ENCODE measurements around the gene PM20D1.
"Not testable (repeated sequence)": the region's sequence is repeated elsewhere in the genome, so short reads cannot be mapped to it uniquely, and the experiment has no call there.

The PM20D1 gene

DNA sequence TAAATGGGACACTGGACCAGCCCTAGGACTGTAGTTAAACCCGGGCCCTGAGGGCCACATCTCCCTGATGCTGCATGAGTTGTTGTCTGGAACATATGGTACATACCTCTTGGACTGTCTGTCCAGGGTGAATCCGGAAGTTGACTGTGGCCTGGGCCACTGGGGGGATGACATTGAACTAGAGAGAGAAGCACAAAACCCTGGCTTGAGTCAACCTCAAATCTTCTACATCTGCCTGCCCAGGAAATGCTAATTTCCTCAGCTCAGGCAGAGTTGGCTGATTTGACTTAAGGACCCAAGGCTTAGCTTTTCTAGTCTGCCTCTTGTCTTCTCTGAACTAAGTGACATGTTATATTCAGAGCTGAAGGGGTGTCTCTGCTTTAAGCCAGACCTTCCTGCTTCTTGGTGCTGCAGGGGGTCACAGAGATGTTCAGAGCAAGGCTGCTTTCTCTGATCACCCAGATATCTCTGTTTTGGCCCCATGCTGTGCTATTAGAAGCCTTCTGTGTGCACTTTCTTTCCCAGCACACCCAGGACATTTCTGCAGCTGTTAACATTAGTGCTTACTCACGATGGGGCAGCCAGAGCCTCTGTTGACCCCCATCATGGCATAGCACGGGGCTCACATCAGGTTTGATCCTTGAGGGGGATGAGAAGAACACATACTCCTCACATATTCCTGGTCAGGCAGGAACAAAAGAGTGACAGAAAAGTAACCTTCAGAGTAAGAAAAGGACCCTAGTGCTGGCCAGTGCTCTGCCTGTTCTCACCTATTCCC is 9.6 kb downstream of the PM20D1 start:
- DNase-seq = no peak

DNA sequence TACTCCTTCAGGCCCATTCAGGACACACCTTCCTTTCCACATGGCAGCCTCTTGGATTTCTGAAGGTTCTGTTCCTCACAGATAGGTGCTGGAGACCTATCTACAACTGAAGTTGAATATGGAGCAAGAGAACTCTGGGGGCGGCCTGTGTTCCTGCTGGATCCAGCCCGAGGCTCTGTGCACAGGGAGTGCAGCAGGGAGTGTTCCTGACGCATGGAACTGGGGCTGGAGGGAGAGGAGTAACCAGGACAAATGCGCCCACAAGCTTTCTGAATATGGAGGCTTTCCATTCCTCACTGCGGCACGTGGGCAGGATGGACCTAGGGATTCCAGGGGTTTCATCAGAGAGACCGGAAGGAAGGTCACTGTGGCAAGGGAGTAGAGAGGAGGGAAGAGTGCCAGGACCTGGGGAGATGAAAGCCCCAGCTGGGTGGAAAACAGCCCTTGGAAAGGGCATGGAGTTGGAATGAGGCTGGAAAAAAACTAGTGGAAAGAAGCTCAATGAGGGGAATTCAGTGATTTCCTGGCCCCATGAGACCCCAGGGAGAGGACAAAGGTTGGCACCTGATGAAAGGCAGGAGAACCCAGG is 12.5 kb downstream of the PM20D1 start:
- no peak for DNase-seq

DNA sequence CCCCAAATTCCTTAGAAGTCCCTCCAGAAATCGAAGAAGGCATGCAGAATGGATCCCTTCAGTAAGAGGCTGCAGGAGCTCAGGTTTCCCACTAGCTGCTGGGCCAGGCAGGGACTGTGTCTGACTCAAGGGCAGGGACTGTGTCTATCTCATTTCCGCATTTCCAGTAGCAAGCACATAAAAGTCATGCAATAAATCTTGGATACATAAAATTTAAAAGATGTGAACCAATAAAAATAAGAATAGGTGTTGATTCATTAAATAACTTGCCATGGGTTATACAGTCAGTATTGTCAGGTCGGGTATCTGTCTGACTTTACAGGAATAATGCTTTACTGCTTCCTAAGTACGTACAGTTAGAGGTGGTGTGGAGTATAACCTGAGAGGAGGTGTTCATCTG is 15.2 kb downstream of the PM20D1 start:
- DNase-seq = no peak

DNA sequence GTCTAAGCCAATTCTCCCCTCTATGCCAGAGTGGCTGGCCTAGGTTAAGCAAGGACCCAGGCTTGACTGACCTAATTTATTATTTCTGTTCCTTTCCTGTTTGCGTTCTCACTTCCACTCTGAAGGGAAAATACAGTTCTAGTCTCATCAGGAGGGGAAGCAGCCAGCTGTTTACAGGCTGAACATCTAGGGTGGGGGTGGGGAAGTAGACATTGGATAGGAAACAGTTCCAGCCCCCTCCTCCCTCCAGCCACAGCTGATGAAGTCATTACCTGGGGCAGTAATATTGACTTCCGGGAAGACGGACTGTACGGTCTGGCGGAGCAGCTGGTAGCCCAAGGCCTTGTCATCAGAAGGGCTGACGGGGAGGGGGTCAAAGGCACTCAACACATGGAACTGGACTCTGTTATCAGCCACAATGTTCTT is 17.6 kb downstream of the PM20D1 start:
- DNase-seq = no peak

DNA sequence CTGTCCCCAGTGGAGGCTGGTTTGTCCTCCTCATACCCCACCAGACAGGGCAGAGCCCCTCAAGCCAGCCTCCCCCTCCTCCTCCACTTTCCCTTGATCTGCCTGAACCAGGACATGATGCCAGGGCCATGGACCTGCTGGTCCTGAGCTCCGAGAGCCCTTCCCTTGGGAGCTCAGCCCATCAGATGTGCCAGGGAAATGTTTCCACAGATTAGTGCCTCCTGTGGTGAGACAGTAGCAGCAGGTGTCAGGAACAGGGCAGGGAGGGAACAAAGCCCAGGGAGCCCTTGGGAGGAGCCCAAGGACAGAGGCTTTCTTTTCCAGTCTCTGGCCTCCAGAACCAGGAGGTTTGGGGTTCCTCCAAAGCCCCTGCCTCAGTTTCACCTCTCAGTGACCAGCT is 22.3 kb downstream of the PM20D1 start:
- no peak for DNase-seq

DNA sequence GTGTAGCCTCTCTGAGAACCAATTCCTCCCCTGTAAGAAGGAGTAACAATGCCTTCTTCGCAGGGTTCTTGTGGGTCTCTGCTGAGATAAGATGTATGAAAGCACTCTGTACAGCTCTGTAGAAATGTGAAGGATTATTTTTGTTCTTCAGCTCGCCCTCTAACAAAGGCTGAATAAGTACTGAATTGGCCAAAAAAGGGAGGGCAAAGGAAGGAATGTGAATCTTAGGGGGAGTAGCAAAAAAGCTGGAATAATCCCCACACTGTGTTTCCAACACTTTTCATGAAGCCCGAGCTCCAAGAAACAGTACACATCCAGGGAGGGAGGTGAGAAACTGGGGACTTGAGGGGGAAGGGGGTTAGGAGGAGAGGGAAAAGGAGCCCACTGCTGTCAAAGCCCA is 22.9 kb downstream of the PM20D1 start:
- DNase-seq = no peak

DNA sequence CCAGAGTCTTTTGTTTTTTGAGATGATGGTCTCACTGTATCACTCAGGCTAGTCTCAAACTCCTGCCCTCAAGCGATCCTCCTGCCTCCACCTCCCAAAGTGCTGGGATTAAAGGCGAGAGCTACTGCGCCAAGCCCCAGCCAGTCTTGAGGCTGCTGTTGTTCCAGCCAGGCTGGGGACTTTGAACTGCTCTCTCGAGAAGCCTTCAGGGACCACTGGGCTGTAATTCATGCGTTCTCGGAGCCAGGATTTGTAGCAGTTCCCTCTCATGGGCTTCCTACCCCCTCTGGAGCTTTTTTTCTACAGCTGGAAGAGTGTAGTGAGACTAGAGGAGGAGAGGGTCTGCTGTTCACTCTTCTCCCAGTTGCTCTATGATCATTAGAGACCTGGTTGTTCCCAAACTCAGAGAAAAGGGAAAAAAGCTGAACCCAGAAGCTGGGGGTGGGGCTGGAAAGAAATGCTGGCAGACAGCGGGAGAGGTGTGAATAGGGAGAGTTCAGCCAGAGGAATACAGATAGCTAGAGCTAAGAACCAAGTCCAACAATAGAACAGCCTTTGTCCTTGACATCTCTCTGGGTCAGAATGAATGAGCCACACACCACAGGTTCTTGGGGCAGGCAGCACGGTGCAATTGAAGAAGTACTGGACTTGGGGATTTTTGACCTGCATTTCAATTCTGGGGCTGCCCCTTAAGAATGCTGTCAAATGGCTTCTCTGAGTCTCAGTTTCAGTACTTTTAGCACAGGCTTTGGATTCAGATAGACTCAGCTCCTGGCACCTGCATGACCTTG is 23.7 kb downstream of the PM20D1 start:
- DNase-seq = no peak

DNA sequence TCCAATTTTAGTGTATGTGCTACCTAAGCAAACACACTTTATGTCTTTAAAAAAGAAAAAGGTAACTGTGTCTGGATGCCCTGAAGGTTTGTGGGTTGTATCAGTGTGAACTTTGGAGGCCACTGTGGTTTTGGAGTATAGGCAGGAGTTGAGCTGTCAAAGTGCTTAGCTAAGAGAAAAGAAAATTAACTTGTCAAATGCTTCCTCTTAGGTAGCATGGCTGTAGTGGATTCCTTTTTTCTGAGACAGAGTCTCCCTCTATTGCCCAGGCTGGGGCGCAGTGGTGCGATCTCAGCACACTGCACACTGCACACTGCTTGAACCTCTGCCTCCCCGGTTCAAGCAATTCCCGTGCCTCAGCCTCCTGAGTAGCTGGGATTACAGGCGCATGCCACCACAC is 25.8 kb downstream of the PM20D1 start:
- no peak for DNase-seq

DNA sequence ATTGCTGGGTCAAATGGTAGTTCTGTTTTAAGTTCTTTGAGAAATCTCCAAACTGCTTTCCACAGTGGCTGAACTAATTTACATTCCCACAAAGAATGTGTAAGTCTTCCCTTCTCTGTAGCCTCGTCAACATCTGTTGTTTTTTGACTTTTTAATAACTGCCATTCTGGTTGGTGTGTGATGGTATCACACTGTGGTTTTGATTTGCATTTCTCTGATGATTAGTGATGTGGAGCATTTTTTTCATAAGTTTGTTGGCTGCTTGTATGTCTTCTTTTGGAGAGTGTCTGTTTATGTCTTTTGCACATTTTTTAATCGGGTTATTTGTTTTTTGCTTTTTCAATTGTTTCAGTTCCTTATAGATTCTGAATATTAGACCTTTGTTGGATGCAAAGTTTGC is 26.7 kb downstream of the PM20D1 start:
- DNase-seq = not testable (repeated sequence)

DNA sequence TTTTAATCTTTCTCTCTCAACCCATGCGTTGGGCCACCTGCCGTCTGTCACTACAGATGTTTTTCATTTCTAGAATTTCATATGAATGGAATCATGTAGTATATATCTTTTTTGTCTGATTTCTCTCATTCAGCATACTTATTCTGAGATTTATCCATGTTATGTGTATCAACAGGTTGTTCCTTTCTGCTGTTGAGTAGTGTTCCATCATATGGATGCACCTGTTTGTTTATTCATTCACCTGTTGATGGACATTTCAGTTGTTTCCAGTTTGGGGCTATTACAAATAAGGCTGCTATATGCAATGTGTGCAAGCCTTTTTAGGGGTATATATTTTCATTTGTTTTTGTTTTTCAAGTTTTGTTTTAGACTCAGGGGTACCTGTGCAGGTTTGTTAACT is 27.5 kb downstream of the PM20D1 start:
- no peak for DNase-seq

DNA sequence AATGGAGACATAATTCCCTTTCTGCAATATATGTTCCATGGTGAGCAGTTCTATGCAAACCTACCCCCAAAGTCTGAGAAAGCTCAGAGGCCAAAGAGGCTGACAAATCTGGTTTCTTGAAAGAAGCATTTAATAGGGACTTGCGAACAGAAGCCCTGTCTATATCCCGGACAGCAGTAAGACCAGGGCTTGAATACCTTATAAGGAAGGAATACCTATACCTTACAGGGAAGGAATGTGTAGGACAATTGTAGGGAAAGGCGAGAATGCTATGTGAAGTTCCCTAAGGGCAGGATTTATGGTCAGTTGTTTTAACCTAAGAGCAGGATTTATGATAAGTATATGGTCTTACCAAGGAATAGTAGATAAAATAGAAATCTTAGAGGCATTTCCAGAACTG is 31.9 kb downstream of the PM20D1 start:
- no peak for DNase-seq

DNA sequence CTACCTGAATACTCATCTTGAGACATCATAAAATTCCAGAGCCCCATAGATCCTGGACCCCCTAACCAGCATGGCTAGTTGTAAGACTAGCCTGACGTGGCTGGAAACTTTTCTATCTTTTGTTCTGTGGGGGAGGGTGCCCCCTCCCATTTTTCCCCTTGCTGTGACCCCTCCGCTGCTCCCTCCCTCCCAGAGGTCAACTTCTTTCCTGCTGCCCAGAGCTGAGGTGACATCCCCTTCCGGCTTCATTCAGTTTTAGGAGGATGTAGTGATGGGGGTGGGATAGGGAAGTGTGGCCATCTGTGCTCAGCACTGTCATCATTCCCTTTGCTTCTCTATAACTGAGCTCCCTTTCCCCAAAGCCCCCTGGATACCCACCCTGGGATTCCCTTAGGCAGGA is 32.6 kb downstream of the PM20D1 start:
- DNase-seq = no peak

DNA sequence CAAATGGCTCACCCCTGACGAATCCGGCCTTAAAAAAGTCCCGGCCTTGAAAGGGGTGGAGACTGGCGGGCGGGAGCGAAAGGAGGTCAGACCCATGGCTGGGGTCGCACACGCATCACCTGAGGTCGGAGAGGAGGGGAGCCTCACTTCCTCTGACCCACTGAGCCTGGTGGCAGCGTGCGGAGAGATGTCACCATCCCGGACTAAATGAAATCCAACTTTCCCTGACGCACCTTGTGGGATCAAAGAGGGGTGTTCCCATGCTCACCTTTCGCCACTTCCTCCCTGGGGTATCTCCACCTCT is 36.2 kb downstream of the PM20D1 start:
- DNase-seq = no peak

DNA sequence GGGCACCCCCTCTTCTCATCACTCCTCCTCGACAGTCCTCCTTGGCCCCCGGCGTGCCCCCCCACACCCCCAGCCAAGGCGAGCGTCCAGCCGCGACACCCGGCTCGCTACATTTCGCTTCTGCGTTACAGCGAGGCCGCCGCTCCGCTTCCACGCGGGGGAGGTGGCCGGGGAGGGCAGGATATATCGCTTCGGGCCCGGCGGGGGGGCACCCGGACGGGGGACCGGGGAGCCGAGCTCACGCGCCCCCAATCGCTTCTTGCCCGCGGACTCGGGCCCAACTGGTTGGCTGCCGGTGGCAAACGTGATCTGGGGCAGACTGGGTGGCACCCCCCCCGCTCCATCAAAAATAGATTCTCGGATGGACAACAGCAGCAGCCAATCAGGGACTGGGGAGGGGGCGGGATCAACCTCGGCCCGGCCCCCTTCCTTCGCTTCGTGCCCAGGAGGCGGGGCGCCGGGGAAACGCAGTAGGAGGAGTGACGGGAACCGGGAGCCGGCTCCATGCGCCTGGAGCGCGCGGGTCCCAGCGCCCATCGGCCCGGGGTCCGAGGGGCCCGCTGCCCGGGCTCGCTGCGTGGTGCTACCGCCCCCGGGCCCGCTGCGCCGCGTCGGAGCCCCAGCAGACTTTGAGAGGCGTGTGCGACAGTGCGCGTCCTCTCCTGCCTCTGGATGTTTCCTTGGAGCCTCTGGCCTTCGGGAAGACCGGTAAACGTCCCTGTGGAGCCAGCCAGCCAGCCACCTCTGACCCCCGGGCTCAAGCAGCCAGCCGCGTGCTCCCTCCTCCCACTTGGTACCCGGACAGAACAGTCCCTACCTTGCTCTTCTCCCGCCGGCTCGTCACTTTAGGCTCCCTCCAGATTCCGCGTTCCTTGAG is 36.8 kb downstream of the PM20D1 start, which contains the start of gene SLC41A1:
Gene SLC41A1 (minus strand): TSS at position 321 of the 877 bp plus-strand sequence. CDS start 2,757 bp downstream, outside the sequence.
- peak; percentile 90 for DNase-seq

DNA sequence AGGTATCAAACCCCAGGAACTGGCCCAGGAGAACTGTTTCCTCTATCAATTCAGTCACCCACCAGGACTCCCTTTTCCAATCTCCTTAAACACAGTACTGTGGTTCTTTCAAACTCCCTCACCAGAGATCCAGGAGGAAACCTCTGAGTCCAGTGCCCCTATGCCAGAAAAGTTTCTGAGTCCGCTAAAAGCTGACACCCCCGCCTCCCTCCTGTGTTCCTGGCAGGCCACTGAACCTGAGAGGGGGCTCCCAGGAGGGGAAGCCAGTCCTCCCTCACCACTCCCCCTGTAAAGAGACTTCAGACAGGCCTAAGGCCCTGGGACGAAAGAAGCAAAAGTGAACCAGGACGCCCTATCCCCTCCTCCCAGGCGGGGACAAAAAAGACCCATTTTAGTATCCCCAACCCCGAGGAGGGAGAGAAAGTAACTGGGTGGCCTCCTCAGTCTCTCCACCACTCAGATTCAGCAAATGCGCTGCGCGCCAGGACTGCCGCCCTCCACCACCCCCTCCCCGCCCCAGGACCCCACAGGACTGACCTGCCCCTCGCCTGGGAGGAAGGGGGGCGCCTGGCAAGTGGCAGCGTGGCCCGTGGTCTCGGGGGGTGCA is 37.6 kb downstream of the PM20D1 start:
- peak; percentile 20 for DNase-seq

DNA sequence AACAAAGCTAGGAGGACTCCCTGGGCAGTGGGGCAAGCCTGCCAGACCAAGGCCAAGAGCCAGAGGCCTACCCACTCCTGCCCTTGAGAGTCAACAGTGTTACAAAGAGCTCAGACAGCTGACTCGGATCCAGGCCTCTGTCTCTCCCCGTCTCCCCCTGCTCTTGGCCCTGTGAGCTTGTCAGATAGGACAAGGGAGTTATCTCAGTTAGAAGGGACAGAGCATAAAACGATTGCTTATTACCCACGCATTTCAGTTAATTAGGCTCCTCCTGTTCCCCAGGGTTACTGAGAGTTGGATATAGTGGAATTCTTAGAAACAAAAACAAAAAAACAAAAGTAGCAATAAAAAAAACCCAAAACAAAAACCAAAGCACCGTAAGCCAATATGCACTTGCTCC is 38.3 kb downstream of the PM20D1 start:
- DNase-seq = no peak

DNA sequence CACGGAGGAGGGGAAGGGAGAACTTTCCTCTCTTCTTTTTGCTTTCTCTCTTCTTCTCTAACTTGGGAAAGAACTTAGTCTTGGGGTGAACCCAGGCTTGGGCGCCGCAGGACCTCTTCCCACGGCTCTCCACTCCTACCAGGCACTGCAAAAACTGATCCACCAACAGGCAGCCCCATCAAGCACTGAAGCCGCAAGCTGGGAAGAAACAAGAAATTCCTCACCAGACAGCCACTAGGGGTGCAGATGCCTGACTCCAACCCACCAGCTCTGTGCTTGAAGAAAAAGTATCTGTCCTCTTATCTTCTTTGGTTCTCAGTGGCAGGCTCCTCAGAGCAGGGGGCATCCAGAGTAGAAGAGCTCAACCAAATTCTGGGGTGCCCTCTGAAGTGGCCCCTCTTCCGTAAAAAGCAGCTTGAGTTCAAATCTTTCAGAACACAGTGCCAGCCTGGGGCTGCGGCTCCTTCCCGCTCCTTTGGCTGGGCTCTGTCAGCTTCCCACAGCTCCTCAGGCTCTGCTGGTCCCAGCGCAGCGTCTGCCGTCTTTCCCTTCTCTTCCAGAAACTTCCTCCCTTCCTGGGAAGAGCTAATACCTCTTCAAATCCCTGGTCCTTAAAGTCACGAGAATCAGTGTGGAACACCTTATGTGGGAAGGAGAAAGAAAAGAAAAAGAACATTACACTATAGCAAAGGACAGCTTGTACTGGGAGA is 39.3 kb downstream of the PM20D1 start:
- DNase-seq = no peak

DNA sequence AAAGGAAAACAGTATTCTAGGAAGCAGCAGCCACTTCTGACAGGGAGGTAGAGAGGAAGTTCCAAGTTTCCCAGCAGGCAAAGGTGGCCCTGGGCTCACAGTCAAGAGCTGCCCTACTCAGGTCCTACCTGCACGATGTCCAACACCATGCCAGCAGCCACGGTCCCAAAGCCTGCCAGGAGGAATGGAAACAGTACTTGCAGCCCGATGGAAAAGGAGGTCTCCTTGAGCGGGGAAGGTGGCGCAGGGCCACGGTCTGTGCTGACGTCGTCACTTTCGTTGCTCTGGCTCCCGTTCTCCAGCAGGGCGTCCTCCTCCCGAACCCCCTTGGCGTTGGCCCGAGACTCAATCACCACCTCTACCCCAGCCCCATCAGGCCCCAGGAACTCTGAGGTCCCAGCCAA is 40.0 kb downstream of the PM20D1 start:
- DNase-seq = no peak

DNA sequence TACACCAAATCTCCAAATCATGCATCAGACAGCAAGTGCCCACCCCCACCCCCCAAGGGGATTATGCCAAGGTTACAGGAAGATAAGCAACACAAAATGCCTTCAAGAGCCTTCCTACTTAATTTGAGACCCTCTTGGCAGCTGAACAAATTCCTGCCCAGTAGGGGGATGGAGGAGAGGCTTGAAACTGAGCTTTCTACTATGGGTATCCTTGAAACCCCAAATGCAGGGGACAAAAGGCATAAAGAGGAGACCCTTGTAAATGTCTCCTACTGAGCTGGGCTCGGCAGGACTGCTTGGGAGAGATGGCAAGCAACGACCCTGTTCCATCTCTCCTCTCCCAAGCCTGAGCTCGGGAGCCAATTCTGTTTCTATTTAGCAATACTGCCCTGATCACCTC is 40.5 kb downstream of the PM20D1 start:
- DNase-seq = no peak

DNA sequence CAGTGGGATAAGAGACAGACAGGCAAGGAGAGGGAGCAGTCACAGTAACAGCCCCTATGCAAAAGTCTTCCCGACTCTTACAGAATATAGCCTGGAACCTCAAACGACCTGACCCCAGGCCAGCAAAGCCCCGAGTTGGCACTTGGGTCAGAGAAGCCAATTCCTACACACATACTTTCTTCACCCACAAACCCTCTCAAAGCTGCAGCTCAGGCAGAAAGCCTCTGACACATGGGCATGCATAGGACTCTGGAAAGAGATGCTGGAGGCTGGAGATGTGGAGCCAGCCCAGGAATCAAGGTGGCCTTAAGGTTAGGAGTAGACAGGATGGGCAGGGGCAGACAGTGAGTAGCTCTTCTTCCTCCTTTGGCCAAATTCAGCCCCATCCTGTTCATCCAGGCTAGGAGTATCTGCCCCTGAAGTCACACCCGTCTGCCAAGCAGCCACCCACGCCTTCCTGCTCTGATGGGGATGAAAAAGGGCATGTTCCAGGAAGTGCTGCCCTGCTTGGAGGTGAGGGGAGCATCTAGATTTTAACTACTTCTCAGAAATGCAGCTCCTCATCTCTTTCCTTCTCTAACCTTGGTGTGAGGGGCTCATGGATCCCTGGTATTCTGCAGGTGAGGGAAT is 44.7 kb downstream of the PM20D1 start:
- DNase-seq = no peak

DNA sequence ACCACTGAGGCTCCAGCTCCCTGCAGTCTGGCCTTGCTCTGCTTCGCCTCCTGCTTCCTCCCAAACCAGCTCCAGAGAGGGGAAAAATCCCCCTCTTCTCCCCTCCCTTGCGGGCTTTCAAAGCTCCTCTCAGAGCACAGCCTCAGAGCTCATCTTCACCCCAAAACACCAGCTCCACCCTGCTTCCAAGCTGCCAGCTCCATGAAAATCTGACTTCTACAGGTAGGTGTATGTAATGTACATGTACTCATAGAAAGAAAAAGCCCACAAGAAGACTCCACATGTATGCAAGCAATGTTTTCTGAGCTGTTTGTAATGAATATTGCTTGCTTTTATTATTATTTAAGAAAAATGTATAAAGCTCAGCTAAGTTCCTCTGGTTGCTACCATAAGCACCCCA is 45.3 kb downstream of the PM20D1 start:
- no peak for DNase-seq

DNA sequence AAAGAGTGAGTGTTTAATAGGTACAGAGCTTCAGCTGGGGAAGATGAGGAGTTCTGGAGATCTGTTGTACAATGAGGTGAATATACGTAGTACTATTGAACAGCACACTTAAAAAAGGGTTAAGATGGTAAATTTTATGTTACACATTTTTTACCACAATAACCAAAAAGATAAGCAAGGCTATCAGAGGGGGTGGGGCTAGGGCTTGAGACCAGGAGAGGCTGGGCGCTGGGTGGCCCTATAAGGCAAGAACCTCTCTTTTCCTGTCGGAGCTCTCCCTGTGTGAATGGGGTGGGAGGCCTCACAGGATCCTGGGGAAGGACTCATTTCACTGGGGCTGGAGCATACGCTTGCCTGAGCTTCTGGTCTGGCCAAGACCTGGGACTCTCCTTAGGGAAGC is 45.9 kb downstream of the PM20D1 start:
- DNase-seq = no peak
